Neural progenitor cell (in vitro differentiated cells): Measurements from ENCODE around the gene CRTC3.

Experiments used
- EZH2 ChIP-seq: fragments of 200-600 bp; sonication (generic); IDR thresholded peaks from 2 replicates; pipeline ENCODE4 v1.6.1; 2017; ENCODE audit warnings: antibody characterized with exemption, mild to moderate bottlenecking, moderate library complexity
- EZH2phosphoT487 ChIP-seq: fragments of 200-600 bp; sonication (generic); IDR thresholded peaks from 2 replicates; pipeline ENCODE4 v1.6.1; 2017; ENCODE audit warnings: antibody characterized with exemption
- TF ChIP-seq, protein P1 (sequence below): fragments of 200-600 bp; sonication (generic); IDR thresholded peaks from 2 replicates; pipeline ENCODE4 v1.5.1; 2017; ENCODE audit warnings: antibody characterized with exemption, mild to moderate bottlenecking

DNA sequence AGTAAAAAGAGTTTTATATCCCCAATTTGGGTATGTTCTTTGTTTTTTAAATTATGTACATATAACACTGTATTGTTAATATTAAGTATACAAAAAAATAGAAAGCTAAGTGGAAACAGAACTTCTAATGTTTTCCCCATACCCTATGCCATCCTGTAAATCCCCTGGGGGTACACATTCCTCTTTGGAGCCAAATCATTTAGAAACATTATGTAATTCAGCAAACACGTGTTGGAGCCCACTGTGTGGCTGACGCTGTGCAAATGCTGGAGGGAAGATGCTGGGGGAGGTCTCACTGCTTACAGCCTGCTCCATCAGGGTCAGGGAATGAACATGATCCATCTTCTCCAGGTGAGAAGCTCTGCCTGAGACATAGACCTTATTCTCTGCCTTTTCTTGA is 52.8 kb downstream of the CRTC3 start:
- TF ChIP-seq, protein P1, sequence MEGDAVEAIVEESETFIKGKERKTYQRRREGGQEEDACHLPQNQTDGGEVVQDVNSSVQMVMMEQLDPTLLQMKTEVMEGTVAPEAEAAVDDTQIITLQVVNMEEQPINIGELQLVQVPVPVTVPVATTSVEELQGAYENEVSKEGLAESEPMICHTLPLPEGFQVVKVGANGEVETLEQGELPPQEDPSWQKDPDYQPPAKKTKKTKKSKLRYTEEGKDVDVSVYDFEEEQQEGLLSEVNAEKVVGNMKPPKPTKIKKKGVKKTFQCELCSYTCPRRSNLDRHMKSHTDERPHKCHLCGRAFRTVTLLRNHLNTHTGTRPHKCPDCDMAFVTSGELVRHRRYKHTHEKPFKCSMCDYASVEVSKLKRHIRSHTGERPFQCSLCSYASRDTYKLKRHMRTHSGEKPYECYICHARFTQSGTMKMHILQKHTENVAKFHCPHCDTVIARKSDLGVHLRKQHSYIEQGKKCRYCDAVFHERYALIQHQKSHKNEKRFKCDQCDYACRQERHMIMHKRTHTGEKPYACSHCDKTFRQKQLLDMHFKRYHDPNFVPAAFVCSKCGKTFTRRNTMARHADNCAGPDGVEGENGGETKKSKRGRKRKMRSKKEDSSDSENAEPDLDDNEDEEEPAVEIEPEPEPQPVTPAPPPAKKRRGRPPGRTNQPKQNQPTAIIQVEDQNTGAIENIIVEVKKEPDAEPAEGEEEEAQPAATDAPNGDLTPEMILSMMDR = no peak
- TF ChIP-seq EZH2 = no peak
- TF ChIP-seq EZH2phosphoT487 = no peak
